A549 (cell line): ENCODE data around the gene IDUA. TPM values are rescaled to one million over a fixed set of nuclear protein-coding genes. Genes with fewer than 3 reads are reported as not detected.

Source experiments
- ATAC-seq, 2 experiments: fragments of 200-7000 bp in 1 of 2; fragments of >200 bp in 1 of 2; cut with Nextera tagmentation in 1 of 2; cut with Tn5 transposase in 1 of 2; 3 replicates each; pipeline versions ENCODE4 v1.8.0 to v1.9.1; 2018 to 2020; ENCODE audit warnings: mild to moderate bottlenecking in 1 of 2, moderate library complexity in 1 of 2
- CTCF ChIA-PET: fragments of 300-600 bp; sonication (Branson Sonifier 250); formaldehyde crosslinking; extraction: SDS; loops from one replicate; lab custom pipeline; 2021; ENCODE audit warnings: antibody characterized with exemption, inconsistent platforms; lab: Yijun Ruan, JAX
- POLR2A ChIA-PET: fragments of 350-600 bp; formaldehyde crosslinking; extraction: SDS; loops from one replicate; lab custom pipeline; 2021; ENCODE audit warnings: antibody characterized with exemption, inconsistent platforms; lab: Yijun Ruan, JAX
- DNase-seq, 2 experiments: peaks; one replicate each; pipeline versions ENCODE4 v3.0.0 to v3.0.0-alpha.2; 2011 to 2016; ENCODE audit warnings: low read depth in 1 of 2, low spot score in 1 of 2
- FAIRE-seq: peaks from 2 replicates; lab custom pipeline; 2011; peaks lifted over from hg19 to GRCh38; lab: Jason Lieb, UNC
- H3K27ac ChIP-seq, 2 experiments: fragments of >200 bp; sonication (Bioruptor Twin); formaldehyde crosslinking; 3 replicates each; pipeline ENCODE4 v1.5.1; 2016 to 2017
- H3K4me1 ChIP-seq: fragments of >200 bp; sonication (Bioruptor Twin); formaldehyde crosslinking; 3 replicates; pipeline ENCODE4 v1.6.1; 2016
- H3K4me2 ChIP-seq: fragments of >200 bp; sonication (Bioruptor Twin); formaldehyde crosslinking; 3 replicates; pipeline ENCODE4 v1.6.1; 2016
- H3K4me3 ChIP-seq: fragments of >200 bp; sonication (Bioruptor Twin); formaldehyde crosslinking; 3 replicates; pipeline ENCODE4 v1.5.1; 2016
- H3K9me3 ChIP-seq: fragments of >200 bp; sonication (Bioruptor Twin); formaldehyde crosslinking; 3 replicates; pipeline ENCODE4 v1.6.1; 2016
- BCL3 ChIP-seq: fragments of >200 bp; sonication (Bioruptor Twin); formaldehyde crosslinking; IDR thresholded peaks from 3 replicates; pipeline ENCODE4 v1.6.1; 2016
- BHLHE40 ChIP-seq: IDR thresholded peaks from 2 replicates; pipeline ENCODE4 v1.6.1; 2012; ENCODE audit warnings: low read depth, low read length, inconsistent platforms
- CBX2 ChIP-seq: fragments of 200-600 bp; sonication (generic); IDR thresholded peaks from 2 replicates; pipeline ENCODE4 v1.6.1; 2016; ENCODE audit warnings: low read depth, mild to moderate bottlenecking, borderline replicate concordance
- CEBPB ChIP-seq, 2 experiments: fragments of >200 bp in 1 of 2; sonication (Bioruptor Twin) in 1 of 2; formaldehyde crosslinking in 1 of 2; IDR thresholded peaks; 2 replicates each; pipeline ENCODE4 v1.6.1; 2012 to 2016
- CHD2 ChIP-seq: fragments of 150-350 bp; IDR thresholded peaks from 2 replicates; pipeline ENCODE4 v1.6.1; 2014; ENCODE audit warnings: low read length; ENCODE audit not compliant: partially characterized antibody
- E2F6 ChIP-seq: IDR thresholded peaks from 2 replicates; pipeline ENCODE4 v1.6.1; 2012; ENCODE audit warnings: low read depth, borderline replicate concordance
- EHMT2 ChIP-seq: fragments of 200-600 bp; sonication (generic); IDR thresholded peaks from 2 replicates; pipeline ENCODE4 v1.6.1; 2016; ENCODE audit warnings: antibody characterized with exemption, low read depth, mild to moderate bottlenecking, moderate library complexity
- FOSB ChIP-seq: fragments of 250-450 bp; sonication (Bioruptor Pico); IDR thresholded peaks from 2 replicates; pipeline ENCODE4 v1.5.0; 2020; ENCODE audit warnings: mild to moderate bottlenecking, moderate library complexity
- FOXS1 ChIP-seq: fragments of 250-450 bp; sonication (Bioruptor Pico); IDR thresholded peaks from 2 replicates; pipeline ENCODE4 v1.5.0; 2020; ENCODE audit warnings: mild to moderate bottlenecking, moderate library complexity
- HDAC2 ChIP-seq: fragments of 200-600 bp; sonication (generic); IDR thresholded peaks from 2 replicates; pipeline ENCODE4 v1.6.1; 2016
- HEYL ChIP-seq: fragments of 250-450 bp; sonication (Bioruptor Pico); IDR thresholded peaks from 2 replicates; pipeline ENCODE4 v1.8.0; 2021; ENCODE audit warnings: mild to moderate bottlenecking, moderate library complexity
- HMGXB4 ChIP-seq: fragments of 250-450 bp; sonication (Bioruptor Pico); IDR thresholded peaks from 2 replicates; pipeline ENCODE4 v1.5.0; 2021; ENCODE audit warnings: mild to moderate bottlenecking, moderate library complexity, borderline replicate concordance
- HOXB5 ChIP-seq: fragments of 250-450 bp; sonication (Bioruptor Pico); IDR thresholded peaks from 2 replicates; pipeline ENCODE4 v1.5.0; 2020; ENCODE audit warnings: mild to moderate bottlenecking, moderate library complexity
- KDM1A ChIP-seq: fragments of 200-600 bp; sonication (generic); IDR thresholded peaks from 2 replicates; pipeline ENCODE4 v1.6.1; 2016; ENCODE audit warnings: low read depth, mild to moderate bottlenecking
- KDM5A ChIP-seq: fragments of 200-600 bp; sonication (generic); IDR thresholded peaks from 2 replicates; pipeline ENCODE4 v1.6.1; 2016; ENCODE audit warnings: antibody characterized with exemption, mild to moderate bottlenecking
- MAFK ChIP-seq: fragments of 450-650 bp; IDR thresholded peaks from 2 replicates; pipeline ENCODE4 v1.6.1; 2014; ENCODE audit not compliant: partially characterized antibody
- MYC ChIP-seq: IDR thresholded peaks from 2 replicates; pipeline ENCODE4 v1.6.1; 2012; ENCODE audit warnings: mild to moderate bottlenecking, inconsistent platforms, low read length, improper control_type of control experiment, borderline replicate concordance
- NFE2L2 ChIP-seq: fragments of 150-350 bp; conservative IDR thresholded peaks from 2 replicates; pipeline ENCODE4 v1.6.1; 2014; ENCODE audit warnings: low read length
- NPAS2 ChIP-seq: fragments of 250-450 bp; sonication (Bioruptor Pico); IDR thresholded peaks from 2 replicates; pipeline ENCODE4 v1.8.0; 2022; ENCODE audit warnings: mild to moderate bottlenecking, moderate library complexity, borderline replicate concordance
- POLR2A ChIP-seq: IDR thresholded peaks from 2 replicates; pipeline ENCODE4 v1.6.1; 2012; ENCODE audit warnings: mild to moderate bottlenecking, low read length
- RARB ChIP-seq: fragments of 250-450 bp; sonication (Bioruptor Pico); IDR thresholded peaks from 2 replicates; pipeline ENCODE4 v1.8.0; 2021; ENCODE audit warnings: mild to moderate bottlenecking, moderate library complexity
- RFX5 ChIP-seq: fragments of 450-650 bp; IDR thresholded peaks from 2 replicates; pipeline ENCODE4 v1.7.1; 2014; ENCODE audit warnings: antibody characterized with exemption, mild to moderate bottlenecking, moderate library complexity
- SMC3 ChIP-seq: fragments of >200 bp; sonication (Bioruptor Twin); formaldehyde crosslinking; IDR thresholded peaks from 3 replicates; pipeline ENCODE4 v1.6.1; 2018; ENCODE audit warnings: inconsistent platforms
- ZC3H11A ChIP-seq: fragments of 450-650 bp; IDR thresholded peaks from 2 replicates; pipeline ENCODE4 v1.6.1; 2014; ENCODE audit warnings: antibody characterized with exemption, mild to moderate bottlenecking
- ZFP36 ChIP-seq: fragments of 450-650 bp; IDR thresholded peaks from 2 replicates; pipeline ENCODE4 v1.6.1; 2014; ENCODE audit warnings: borderline replicate concordance; ENCODE audit not compliant: partially characterized antibody
- ZNF302 ChIP-seq: fragments of 250-450 bp; sonication (Bioruptor Pico); IDR thresholded peaks from 2 replicates; pipeline ENCODE4 v1.9.0; 2021; ENCODE audit warnings: inconsistent platforms, mild to moderate bottlenecking, moderate library complexity
- WGBS: methylation state at CpG from one replicate; pipeline ENCODE4 v1.1.6; 2017; ENCODE audit errors: missing lambda C conversion rate; 5-methylcytosine and 5-hydroxymethylcytosine counted together
- polyA plus RNA-seq, 4 experiments: library from polyadenylated mRNA; depleted of rRNA in 3 of 4; stranded (reverse); fragments of >200 nt; fragmentation: RNase III in 1 of 4; extraction: RNeasy Plus Mini Kit Qiagen cat#74134 plus additional on column Dnase treatment in 1 of 4; gene quantifications; 2 replicates in 3 of 4; 3 replicates in 1 of 4; pipeline ENCODE4 v1.2.3, GENCODE V29; 2011 to 2017
- TF ChIP-seq, protein P1 (sequence below): fragments of 250-450 bp; sonication (Bioruptor Pico); IDR thresholded peaks from 2 replicates; pipeline ENCODE4 v1.5.0; 2020; ENCODE audit warnings: low read depth, mild to moderate bottlenecking, moderate library complexity
- TF ChIP-seq, protein P2 (sequence below): fragments of >200 bp; sonication (Bioruptor Twin); formaldehyde crosslinking; IDR thresholded peaks from 2 replicates; pipeline ENCODE4 v1.6.1; 2016
- TF ChIP-seq, protein P3 (sequence below): fragments of 450-650 bp; IDR thresholded peaks from 2 replicates; pipeline ENCODE4 v1.6.1; 2014; ENCODE audit warnings: antibody characterized with exemption

The IDUA gene
- polyA plus RNA-seq, 2 of the 4 experiments (the other 2 are of a cell fraction), result 3.1 to 19.4 TPM

DNA sequence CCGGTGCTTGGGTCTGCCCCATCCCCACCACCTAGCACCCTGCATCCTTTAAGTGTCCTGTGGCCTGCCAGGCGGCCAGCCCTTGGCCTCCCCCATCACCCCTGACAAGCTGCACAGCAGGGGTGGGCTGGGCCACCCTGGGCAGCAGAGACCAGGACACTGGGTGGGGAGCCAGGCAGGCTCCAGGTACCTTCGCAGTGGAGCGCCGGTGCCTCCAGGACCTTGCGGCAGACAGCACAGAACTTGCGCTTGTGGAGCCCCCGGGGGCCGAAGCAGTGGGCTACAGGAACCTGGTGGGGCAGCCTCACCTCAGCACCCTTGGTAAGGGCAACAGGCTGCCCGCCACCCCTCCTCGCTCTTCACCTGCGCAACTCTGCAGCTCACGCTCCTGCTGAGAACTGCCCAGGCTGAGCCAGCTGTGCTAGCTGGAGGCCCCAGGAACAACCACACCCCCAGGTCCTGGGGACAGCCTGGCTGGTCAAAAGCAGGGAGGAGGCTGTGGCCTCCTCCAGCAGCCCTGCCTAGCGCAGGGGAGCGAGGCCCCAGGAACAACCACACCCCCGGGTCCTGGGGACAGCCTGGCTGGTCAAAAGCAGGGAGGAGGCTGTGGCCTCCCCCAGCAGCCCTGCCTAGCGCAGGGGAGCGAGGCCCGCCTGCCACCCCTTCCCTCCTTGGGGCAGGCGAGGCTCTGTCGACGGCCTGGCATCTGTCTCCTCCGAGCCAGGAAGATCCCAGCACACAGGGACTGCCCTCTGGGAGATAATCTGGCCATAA is 18.0 kb upstream of the IDUA start:
- WGBS, result 100% methylated on average over 5 of the region's 23 CpGs
- POLR2A ChIA-PET, result no interaction called here
- no peak for ATAC-seq

DNA sequence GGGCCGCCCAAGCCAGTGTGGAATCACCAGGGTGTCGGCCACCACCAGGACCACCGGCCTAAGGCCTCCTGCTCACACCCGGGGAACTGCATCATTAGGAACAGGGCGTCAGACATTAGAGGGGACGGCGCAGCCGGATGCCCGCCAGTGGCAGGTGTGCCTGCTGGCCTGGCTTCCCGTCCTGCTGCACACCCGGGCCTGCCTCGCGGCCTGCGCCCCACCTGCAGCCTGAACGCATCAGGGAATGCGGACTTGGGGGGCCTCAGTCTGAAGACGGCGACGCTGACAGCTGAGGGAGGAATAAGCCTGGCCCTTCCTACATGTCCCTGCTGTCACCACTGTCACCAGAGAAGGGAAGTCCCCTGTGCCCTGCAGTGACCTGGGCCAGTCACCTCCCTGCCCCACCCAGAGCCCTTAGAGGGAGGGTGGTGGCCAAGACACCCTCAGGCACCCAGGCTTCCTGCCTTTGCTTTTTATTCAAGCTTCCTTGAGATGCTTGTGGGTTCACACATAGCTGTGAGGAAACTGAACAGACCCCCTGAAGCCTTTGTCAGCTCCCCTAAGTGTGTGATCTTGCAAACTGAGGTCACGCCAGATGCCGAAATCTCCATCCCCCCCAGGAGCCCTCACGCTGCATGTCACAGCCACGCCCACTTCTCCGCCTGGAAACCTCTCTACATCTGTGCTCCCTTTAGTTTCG is 16.6 kb upstream of the IDUA start:
- ATAC-seq (no peak), DNase-seq (no peak), FAIRE-seq (no peak)
- CTCF ChIA-PET, result interaction anchor here (0.7 to 1.2 kb wide), 2 partner anchors 17 to 228 kb away, joined by 3 read pairs; partner anchors contain the start of gene IDUA
- TF ChIP-seq RARB (CRISPR knock-in tag) (no peak), ZFP36 (no peak), HDAC2 (no peak), KDM1A (no peak), ZNF302 (CRISPR knock-in tag) (no peak), HMGXB4 (CRISPR knock-in tag) (no peak), BCL3 (no peak), HEYL (CRISPR knock-in tag) (no peak), HOXB5 (no peak), BHLHE40 (no peak), MAFK (no peak), POLR2A (no peak), CEBPB (IDR thresholded peaks at IDR 0.05) (no peak), FOXS1 (CRISPR knock-in tag) (no peak), NFE2L2 (no peak), CHD2 (no peak), ZC3H11A (no peak), NPAS2 (CRISPR knock-in tag) (no peak)
- TF ChIP-seq, protein P1, sequence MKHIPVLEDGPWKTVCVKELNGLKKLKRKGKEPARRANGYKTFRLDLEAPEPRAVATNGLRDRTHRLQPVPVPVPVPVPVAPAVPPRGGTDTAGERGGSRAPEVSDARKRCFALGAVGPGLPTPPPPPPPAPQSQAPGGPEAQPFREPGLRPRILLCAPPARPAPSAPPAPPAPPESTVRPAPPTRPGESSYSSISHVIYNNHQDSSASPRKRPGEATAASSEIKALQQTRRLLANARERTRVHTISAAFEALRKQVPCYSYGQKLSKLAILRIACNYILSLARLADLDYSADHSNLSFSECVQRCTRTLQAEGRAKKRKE (CRISPR knock-in tag), result no peak
- TF ChIP-seq, protein P2, sequence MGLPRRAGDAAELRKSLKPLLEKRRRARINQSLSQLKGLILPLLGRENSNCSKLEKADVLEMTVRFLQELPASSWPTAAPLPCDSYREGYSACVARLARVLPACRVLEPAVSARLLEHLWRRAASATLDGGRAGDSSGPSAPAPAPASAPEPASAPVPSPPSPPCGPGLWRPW, result no peak
- H3K9me3 ChIP-seq, result no peaks in the 10 kb centered on the region
- H3K27ac ChIP-seq, result no peak overlapping the region
- POLR2A ChIA-PET, result no interaction called here
- 89% methylated on average over 13 of the region's 25 CpGs for WGBS
- peaks cover 14% of the 10 kb centered on the region; the same call in 2 of the 3 replicates for H3K4me1 ChIP-seq
- no peak overlapping the region for H3K4me3 ChIP-seq
- H3K4me2 ChIP-seq, result no peak overlapping the region

More for the DNA sequence above, 18.0 kb upstream of the IDUA start:
- no peak for DNase-seq
- CTCF ChIA-PET, result no interaction called here
- FAIRE-seq, result no peak
- Histone ChIP-seq H3K4me2 (no peak overlapping the region), H3K4me1 (peaks cover 11% of the 10 kb centered on the region; the same call in 2 of the 3 replicates), H3K9me3 (no peaks in the 10 kb centered on the region), H3K4me3 (no peak overlapping the region), H3K27ac (no peak overlapping the region)
- TF ChIP-seq SMC3 (no peak), BCL3 (no peak), FOSB (CRISPR knock-in tag) (no peak), EHMT2 (no peak), CBX2 (no peak), KDM5A (no peak), RFX5 (no peak), CHD2 (no peak), ZFP36 (no peak), ZNF302 (CRISPR knock-in tag) (no peak), E2F6 (no peak), MYC (no peak)
- TF ChIP-seq, protein P3, sequence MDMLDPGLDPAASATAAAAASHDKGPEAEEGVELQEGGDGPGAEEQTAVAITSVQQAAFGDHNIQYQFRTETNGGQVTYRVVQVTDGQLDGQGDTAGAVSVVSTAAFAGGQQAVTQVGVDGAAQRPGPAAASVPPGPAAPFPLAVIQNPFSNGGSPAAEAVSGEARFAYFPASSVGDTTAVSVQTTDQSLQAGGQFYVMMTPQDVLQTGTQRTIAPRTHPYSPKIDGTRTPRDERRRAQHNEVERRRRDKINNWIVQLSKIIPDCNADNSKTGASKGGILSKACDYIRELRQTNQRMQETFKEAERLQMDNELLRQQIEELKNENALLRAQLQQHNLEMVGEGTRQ, result no peak
